HG02973 (cell line): ENCODE data around the gene GLIS1.
"Not testable (repeated sequence)": the region's sequence is repeated elsewhere in the genome, so short reads cannot be mapped to it uniquely, and the experiment has no call there.

ENCODE experiments used
- ATAC-seq: cut with Tn5 transposase; IDR thresholded peaks from one replicate; pipeline ENCODE4 v1.9.1; 2021; ENCODE audit warnings: moderate library complexity; ENCODE audit not compliant: unreplicated experiment

The GLIS1 gene

GRCh38 chr1:53572065-53572814 lies 166.7 kb downstream of the GLIS1 start:
- ATAC-seq, result no peak

GRCh38 chr1:53568540-53568939 lies 170.4 kb downstream of the GLIS1 start:
- no peak for ATAC-seq

- no peak for ATAC-seq
These were observed 171.1 kb downstream of the GLIS1 start for GRCh38 chr1:53567851-53568250.

GRCh38 chr1:53567450-53567849 lies 171.5 kb downstream of the GLIS1 start:
- ATAC-seq, result no peak

GRCh38 chr1:53563611-53564010 lies 175.4 kb downstream of the GLIS1 start:
- ATAC-seq, result no peak

- no peak for ATAC-seq
These were observed 176.0 kb downstream of the GLIS1 start for GRCh38 chr1:53562981-53563379.

GRCh38 chr1:53562291-53562980 lies 176.5 kb downstream of the GLIS1 start:
- no peak for ATAC-seq

- no peak for ATAC-seq
These were observed 177.4 kb downstream of the GLIS1 start for GRCh38 chr1:53561503-53562105.

GRCh38 chr1:53560581-53561502 lies 178.1 kb downstream of the GLIS1 start:
- no peak for ATAC-seq

- no peak for ATAC-seq
These were observed 178.9 kb downstream of the GLIS1 start for GRCh38 chr1:53559854-53560580.

GRCh38 chr1:53559391-53559815 lies 179.6 kb downstream of the GLIS1 start:
- no peak for ATAC-seq

GRCh38 chr1:53558739-53559315 lies 180.1 kb downstream of the GLIS1 start:
- ATAC-seq, result no peak

- no peak for ATAC-seq
These were observed 180.9 kb downstream of the GLIS1 start for GRCh38 chr1:53557830-53558738.

GRCh38 chr1:53557369-53557768 lies 181.6 kb downstream of the GLIS1 start:
- no peak for ATAC-seq

GRCh38 chr1:53556657-53557227 lies 182.2 kb downstream of the GLIS1 start:
- no peak for ATAC-seq

- not testable (repeated sequence) for ATAC-seq
These were observed 183.2 kb downstream of the GLIS1 start for GRCh38 chr1:53555620-53556326.

- ATAC-seq, result no peak
These were observed 184.2 kb downstream of the GLIS1 start for GRCh38 chr1:53554592-53555305.
